Stromal cell of bone marrow (primary cell): Measurements from ENCODE around the gene CECR2.
"Not testable (repeated sequence)": the region's sequence is repeated elsewhere in the genome, so short reads cannot be mapped to it uniquely, and the experiment has no call there.

Experiments used
- DNase-seq: peaks from one replicate; pipeline ENCODE4 v3.0.0-alpha.2; 2012; ENCODE audit warnings: low read depth

CECR2 gene

DNA sequence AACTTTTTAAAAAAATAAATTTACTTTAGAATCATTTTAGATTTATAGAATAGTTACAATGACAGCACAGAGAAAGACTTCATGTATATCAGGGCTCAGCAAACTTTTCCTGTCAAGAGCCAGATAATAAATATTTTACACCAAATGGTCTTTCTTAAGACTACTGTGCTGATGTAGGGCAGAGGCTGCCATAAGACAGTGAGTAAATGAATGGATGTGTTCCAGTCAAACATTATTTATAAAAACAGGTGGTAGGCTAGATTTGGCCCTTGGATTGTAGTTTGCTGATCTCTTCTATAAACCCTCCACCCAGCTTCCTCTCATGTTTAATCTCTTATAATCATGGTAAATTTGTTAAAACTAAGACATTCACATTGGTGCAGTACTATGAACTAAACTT, 33.0 kb downstream of the CECR2 start:
- DNase-seq: no peak

DNA sequence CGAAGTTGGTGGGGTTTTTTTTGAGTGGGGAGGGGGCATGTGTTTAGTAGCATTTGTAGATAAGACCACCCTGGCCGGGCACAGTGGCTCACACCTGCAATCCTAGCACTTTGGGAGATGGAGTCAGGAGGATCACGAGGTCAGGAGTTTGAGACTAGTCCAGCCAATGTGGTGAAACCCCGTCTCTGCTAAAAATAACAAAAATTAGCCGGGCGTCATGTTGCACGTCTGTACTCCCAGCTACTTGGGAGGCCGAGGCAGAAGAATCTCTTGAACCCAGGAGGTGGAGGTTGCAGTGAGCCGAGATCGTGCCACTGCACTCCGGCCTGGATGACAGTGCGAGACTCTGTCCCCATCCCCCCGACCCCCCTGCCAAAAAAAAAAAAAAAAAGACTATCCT, 34.6 kb downstream of the CECR2 start:
- no peak for DNase-seq

DNA sequence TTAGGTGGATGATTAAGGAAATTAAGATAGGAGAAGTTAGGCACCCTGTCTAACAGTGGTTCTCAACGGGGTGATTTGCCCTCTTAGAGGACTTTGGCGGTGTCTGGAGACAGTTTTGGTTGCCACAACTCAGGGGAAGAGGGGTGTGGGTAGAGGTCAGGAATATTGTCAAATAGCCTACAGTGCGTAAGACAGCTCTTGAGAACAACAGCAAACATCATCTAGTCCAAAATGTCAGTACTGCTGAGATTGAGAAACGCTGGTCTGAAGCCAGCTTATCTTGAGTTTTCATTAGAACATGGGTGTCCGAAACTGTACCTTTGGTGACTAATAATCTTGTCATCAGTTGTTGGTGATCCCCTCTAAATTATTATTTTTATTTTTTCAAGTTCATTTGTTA, 38.4 kb downstream of the CECR2 start:
- no peak for DNase-seq

DNA sequence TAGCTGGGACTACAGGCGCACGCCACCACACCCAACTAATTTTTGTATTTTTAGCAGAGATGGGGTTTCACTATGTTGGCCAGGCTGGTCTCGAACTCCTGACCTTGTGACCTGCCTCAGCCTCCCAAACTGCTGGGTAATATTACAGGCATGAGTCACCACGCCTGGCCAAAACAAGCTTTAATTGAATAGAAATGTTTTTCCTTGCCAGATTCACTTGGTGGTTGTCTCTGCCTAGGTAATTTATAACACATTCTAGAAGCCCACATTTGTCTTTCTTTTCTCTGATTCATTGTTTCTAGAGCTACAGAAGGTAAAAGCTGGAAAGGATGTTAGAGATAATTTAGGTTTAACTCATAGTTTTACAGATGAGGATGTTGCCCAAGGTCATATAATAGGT, 41.3 kb downstream of the CECR2 start:
- no peak for DNase-seq

GRCh38 chr22:17411213-17411612, 42.0 kb downstream of the CECR2 start:
- DNase-seq: no peak

DNA sequence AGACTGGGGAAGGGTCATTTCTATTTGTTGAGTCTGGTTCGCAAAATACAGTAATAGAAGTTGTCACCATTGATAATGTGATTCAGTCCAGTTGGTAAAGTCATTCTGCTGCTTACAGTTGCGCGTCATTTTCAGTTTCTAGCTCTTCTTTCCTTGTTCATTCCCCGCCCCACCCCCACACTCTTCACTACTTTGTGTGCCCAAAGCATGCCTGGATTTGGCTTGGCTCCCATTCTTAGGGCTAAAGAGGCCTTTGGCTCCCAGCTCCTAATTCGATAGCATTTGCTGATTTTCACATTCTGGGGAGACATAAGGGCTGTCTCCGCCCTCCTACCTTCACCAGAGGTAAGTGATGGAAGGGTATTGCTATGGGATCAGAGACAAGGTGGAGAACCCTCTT, 43.0 kb downstream of the CECR2 start:
- DNase-seq: no peak

- no peak for DNase-seq
Observed at GRCh38 chr22:17418890-17419324, 49.6 kb downstream of the CECR2 start.

GRCh38 chr22:17419348-17419747, 50.1 kb downstream of the CECR2 start:
- no peak for DNase-seq

DNA sequence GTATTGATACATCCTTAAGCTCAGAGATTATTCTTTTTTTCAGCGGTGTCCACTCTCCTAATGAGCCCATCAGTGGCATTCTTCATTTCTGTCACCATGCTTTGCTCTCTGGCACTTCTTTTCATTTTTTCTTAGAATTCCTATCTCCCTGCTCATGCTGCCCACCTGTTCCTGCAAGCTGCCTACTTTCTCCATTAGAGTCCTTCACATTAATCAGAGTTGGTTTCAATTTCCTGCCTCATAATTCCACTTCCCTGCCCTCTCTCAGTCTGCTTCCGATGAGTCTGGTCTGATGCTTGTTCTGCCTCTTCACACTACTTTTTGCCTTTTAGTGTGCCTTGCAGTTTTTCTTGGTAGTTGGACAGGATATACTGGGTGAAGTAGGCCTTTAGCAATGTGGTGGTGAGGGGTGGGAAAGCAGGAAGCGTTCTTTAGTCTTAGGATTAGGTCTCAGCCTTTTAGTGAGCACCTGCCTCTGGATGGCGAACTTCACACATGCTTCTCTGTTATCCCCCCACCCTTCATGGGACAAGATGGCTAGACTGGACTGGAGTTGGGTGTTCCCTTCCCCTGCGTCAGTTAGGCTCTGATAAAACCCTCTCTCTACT, 53.6 kb downstream of the CECR2 start:
- no peak for DNase-seq

- no peak for DNase-seq
Observed at GRCh38 chr22:17423616-17424015, 54.4 kb downstream of the CECR2 start.

GRCh38 chr22:17427528-17427927, 58.3 kb downstream of the CECR2 start:
- not testable (repeated sequence) for DNase-seq

DNA sequence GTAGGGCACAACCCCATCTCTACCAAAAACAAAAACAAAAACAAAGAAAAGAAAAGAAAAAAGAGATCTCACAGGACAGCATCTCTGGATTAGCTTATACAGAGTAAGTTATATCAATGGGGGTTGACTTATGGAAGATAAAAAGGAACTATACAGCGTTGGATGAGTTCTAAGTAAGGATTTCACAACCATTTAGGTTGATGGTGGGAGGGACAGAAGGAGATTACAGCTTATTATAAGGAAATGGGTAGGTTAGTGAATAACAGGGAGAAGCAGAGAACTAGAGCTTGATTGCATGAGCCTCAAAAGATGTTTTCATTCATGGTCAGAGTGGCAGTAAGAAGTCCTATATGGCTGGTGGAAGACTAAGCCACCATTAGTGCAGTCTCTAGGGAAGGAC, 60.3 kb downstream of the CECR2 start:
- DNase-seq: no peak

DNA sequence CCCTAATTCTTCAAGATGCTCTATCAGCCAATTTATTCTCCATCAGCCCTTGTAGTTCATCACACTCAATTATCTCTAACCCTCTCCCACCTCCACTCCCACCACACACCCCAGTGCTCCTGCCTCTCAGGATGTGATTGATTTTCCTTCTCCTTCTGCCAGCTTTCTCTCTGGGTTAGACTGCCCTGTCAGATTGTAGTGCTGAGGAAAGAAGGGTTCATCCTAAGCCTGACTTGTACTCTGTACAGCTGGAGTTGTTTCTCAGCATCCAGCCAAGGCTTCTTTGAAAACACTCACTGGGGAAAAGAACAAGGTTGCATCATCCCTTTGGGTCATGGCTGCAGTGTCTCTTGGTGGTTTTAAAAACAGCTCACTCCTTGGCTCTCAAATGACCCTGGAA, 61.2 kb downstream of the CECR2 start:
- peak; percentile 21 for DNase-seq

DNA sequence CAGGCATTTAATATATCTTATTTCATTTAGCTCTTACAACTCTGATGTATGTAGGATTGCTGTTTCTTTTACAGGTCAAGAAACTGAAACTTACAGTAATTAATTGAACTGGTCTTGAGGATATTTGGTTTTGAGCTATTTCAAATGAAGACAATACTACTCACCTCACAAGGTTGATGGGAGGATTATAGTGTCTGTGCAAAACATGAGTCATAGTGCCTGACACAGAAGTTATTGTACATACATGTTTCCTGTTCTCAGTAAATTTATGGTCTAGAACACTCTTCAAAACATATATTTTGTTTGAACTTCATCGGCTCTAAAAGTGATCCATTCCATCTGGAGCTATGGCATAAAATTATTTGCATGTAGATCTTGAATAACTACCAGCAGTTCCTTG, 61.9 kb downstream of the CECR2 start:
- DNase-seq: no peak

- DNase-seq: no peak
Observed at GRCh38 chr22:17434856-17435255, 65.6 kb downstream of the CECR2 start.

DNA sequence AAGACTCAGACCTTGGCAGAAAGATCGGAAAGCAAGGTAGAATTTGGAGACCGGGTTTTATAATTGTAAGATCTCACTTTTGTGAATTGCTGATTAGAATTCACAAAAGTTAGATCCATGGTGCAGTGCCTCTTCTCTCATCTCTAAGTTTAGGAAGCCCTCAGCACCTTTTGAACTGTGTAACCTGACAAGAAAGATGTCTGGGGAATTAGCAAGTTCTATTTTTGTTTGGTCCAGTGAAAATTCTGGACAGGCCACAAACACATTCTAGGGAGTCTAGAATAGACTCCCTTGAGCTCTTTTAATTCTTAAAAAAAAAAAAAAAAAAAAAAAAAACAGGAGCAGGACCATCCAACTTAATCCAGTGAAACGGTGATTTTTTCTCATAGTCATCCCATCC, 66.1 kb downstream of the CECR2 start:
- DNase-seq: no peak

GRCh38 chr22:17436382-17436980, 67.2 kb downstream of the CECR2 start:
- no peak for DNase-seq

DNA sequence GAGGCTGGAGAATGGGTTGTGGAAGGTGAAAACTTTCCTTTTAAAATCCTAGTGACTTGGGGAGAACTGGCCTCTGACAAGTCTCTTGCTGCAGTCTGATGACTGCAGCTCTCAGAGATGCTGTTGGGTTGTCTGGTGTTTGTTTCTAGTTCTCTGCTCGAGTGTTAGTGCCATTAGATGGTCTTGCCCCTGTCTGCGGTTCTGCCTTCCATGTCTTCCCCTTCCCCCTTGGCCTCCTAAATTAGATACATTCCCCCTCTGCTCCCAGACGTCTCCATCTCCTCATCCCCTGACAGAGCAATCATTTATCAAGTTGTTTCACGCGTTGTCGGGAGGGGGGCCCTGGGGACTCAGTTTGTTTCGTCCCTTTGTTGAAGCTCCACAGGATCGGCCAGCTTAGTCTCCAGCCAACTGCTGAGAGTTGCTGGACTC, 67.7 kb downstream of the CECR2 start:
- no peak for DNase-seq

- DNase-seq: no peak
Observed at GRCh38 chr22:17438026-17438425, 68.8 kb downstream of the CECR2 start.

DNA sequence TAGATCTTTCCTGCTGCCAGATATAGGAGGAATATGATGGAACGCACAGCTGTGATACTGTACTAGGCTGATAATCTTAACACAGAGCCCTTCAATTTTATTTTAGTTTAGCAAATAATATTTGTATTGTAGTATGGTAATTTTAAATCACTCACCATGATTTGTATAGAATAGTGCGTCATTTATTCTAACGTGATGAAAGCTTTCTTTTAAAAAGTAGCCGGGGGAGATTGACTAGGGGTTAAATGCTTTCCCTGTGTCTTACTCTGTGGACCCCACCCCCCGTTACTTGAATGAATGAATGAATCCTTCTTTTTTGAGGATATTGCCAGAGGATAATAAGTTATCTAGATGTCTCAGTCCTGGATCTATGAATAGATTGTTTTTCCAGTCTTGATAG, 72.1 kb downstream of the CECR2 start:
- DNase-seq: no peak

- no peak for DNase-seq
Observed at GRCh38 chr22:17443405-17444203, 74.3 kb downstream of the CECR2 start.

GRCh38 chr22:17444204-17444504, 74.9 kb downstream of the CECR2 start:
- no peak for DNase-seq

- DNase-seq: no peak
Observed at GRCh38 chr22:17446698-17447097, 77.4 kb downstream of the CECR2 start.

GRCh38 chr22:17451316-17451715, 82.1 kb downstream of the CECR2 start:
- DNase-seq: no peak
